HepG2 (cell line): ENCODE measurements around the gene SPG7. TPM values are rescaled to one million over a fixed set of nuclear protein-coding genes. Genes with fewer than 3 reads are reported as not detected.

ENCODE experiments used
- AGO1 ChIP-seq: fragments of 200-400 bp; formaldehyde crosslinking; IDR thresholded peaks from 2 replicates; pipeline ENCODE4 v1.6.1; 2017; ENCODE audit warnings: mild to moderate bottlenecking, low read depth, low read length, moderate library complexity; ENCODE audit not compliant: poor library complexity, severe bottlenecking
- AGO2 ChIP-seq: fragments of 200-400 bp; formaldehyde crosslinking; optimal IDR thresholded peaks from 2 replicates; pipeline ENCODE3; 2017; ENCODE audit warnings: mild to moderate bottlenecking, low read depth, low read length, moderate library complexity
- ELF1 ChIP-seq: sonication (generic); formaldehyde crosslinking; IDR thresholded peaks from 2 replicates; pipeline ENCODE4 v1.4.0; 2020; ENCODE audit warnings: missing genetic modification reagents
- ELF3 ChIP-seq: IDR thresholded peaks from 2 replicates; pipeline ENCODE4 v1.6.1; 2016; ENCODE audit warnings: missing genetic modification reagents, missing compliant biosample characterization
- GTF2F1 ChIP-seq: fragments of 150-350 bp; IDR thresholded peaks from 2 replicates; pipeline ENCODE4 v1.6.1; 2014; ENCODE audit warnings: low read length
- KAT8 ChIP-seq: IDR thresholded peaks from 2 replicates; pipeline ENCODE4 v1.6.1; 2016; ENCODE audit warnings: missing genetic modification reagents, missing compliant biosample characterization
- POLR2G ChIP-seq: fragments of 200-400 bp; formaldehyde crosslinking; IDR thresholded peaks from 2 replicates; pipeline ENCODE4 v1.6.1; 2018; ENCODE audit warnings: mild to moderate bottlenecking, low read depth, low read length, moderate library complexity
- SNRNP70 ChIP-seq: fragments of 200-400 bp; formaldehyde crosslinking; IDR thresholded peaks from 2 replicates; pipeline ENCODE4 v1.6.1; 2017; ENCODE audit warnings: mild to moderate bottlenecking, low read depth, low read length, moderate library complexity
- TFDP2 ChIP-seq: sonication (generic); formaldehyde crosslinking; IDR thresholded peaks from 2 replicates; pipeline ENCODE4 v1.4.0; 2020; ENCODE audit warnings: missing genetic modification reagents
- ZBTB10 ChIP-seq: sonication (generic); formaldehyde crosslinking; IDR thresholded peaks from 2 replicates; pipeline ENCODE4 v1.4.0; 2020; ENCODE audit warnings: missing genetic modification reagents, borderline replicate concordance
- ZBTB39 ChIP-seq: sonication (generic); formaldehyde crosslinking; IDR thresholded peaks from 2 replicates; pipeline ENCODE4 v1.5.0; 2020; ENCODE audit warnings: missing genetic modification reagents
- ZNF205 ChIP-seq: IDR thresholded peaks from 2 replicates; pipeline ENCODE4 v1.6.1; 2018; ENCODE audit warnings: missing biosample characterization, missing genetic modification reagents
- ZNF253 ChIP-seq: sonication (generic); formaldehyde crosslinking; IDR thresholded peaks from 2 replicates; pipeline ENCODE4 v1.8.0; 2022; ENCODE audit warnings: mild to moderate bottlenecking, missing genetic modification reagents, borderline replicate concordance
- ZNF34 ChIP-seq: sonication (generic); formaldehyde crosslinking; IDR thresholded peaks from 2 replicates; pipeline ENCODE4 v1.4.0; 2020; ENCODE audit warnings: mild to moderate bottlenecking, missing genetic modification reagents, borderline replicate concordance
- ZNF646 ChIP-seq: sonication (generic); formaldehyde crosslinking; IDR thresholded peaks from 2 replicates; pipeline ENCODE4 v1.9.0; 2021; ENCODE audit warnings: mild to moderate bottlenecking, missing genetic modification reagents
- polyA plus RNA-seq, 8 experiments: library from polyadenylated mRNA; depleted of rRNA in 3 of 8; stranded (reverse) in 7 of 8; unstranded in 1 of 8; fragments of >200 nt; fragmentation: Illumina TruSeq in 4 of 8; extraction: Trizol in 4 of 8; gene quantifications; 2 replicates each; pipeline versions ENCODE4 v1.2.1 to v1.2.3, GENCODE V29; 2011 to 2016; ENCODE audit warnings: low read depth in 4 of 8, missing spikeins in 1 of 8, mixed read lengths in 1 of 8; ENCODE audit not compliant: insufficient read depth in 1 of 8
- total RNA-seq, 5 experiments: library from RNA; depleted of rRNA; stranded (reverse); fragments of >200 nt; fragmentation: Illumina TruSeq; extraction: Trizol; gene quantifications; 2 replicates each; pipeline ENCODE4 v1.2.3, GENCODE V29; 2016; ENCODE audit warnings: low read depth in 1 of 5

SPG7 gene
- total and polyA plus RNA-seq, 2 of the 13 experiments (the other 11 are each of a cell fraction or from before 2014, with no cell fraction given), result 66.0 to 136 TPM

DNA sequence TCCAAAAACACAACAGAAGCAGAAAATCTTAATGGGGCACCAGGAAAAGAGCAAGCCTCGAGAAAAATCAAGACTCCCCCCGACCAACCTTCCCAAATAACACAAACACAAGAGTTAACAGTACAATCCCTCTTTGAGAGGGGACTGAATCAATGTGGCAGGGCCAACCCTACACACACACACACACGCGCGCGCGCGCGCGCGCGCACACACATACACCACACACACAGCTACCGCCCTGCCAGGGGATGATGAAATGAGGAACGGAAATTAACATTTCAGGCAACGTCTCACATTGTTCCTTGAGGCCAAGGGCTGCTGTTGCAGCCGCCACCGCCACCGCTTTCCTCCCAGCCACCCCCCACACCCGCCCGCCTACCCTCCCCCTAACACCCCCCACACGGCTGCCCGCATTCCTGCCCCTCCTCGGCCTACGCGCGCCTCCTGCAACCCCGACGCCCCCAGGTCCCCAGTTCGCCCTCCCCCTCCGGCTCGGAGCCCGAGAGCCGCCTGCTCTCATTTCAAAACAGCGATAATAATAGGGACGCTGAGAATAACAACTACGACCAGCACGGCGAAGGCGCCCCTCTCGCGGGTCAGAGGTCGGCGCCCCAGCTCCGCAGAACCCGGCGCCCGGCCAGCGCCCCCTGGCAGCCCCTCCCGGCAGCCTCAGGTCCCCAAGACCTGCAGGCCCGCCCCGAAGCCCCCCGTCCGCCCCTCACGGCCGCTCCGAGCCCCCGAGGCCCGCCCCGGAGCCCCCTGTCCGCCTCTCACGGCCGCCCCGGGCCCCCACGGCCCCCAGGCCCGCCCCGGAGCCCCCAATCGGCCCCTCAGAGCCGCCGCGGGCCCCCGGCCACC lies 18.9 kb upstream of the SPG7 start (continued):
- TF ChIP-seq ZBTB10 (peak; percentile 90), ZNF646 (CRISPR knock-in tag) (peak; percentile 66), KAT8 (CRISPR knock-in tag) (no peak; the same call in 1 of the 2 replicates), SNRNP70 (no peak), ZBTB39 (CRISPR knock-in tag) (no peak), ELF3 (no peak), TFDP2 (peak; percentile 48; the same call in 1 of the 2 replicates), ELF1 (no peak), POLR2G (0 out of 2 replicates have a peak, but pooled peaks have one; percentile 25), AGO2 (peak; percentile 53), GTF2F1 (no peak), AGO1 (peak; percentile 49), ZNF34 (CRISPR knock-in tag) (no peak), ZNF253 (CRISPR knock-in tag) (no peak), ZNF205 (CRISPR knock-in tag) (no peak)
